ENCODE measurements around the gene C10orf67.

- TF ChIP-seq POLR2A (IDR thresholded peaks at IDR 0.05; ENCODE audit: borderline replicate concordance, extremely low read depth, insufficient read depth, insufficient read length) (no peak), CTCF (IDR thresholded peaks at IDR 0.05 in 2 of 3, conservative IDR thresholded peaks at IDR 0.05 in 1 of 3; ENCODE audit: borderline replicate concordance in 1 of 3, insufficient read depth in 1 of 3, low read depth in 2 of 3, low read length in 2 of 3) (no peak), MAX (IDR thresholded peaks at IDR 0.05) (no peak), RAD21 (IDR thresholded peaks at IDR 0.05; ENCODE audit: low read depth) (no peak), REST (IDR thresholded peaks at IDR 0.05; ENCODE audit: low read depth) (no peak), SIN3A (IDR thresholded peaks at IDR 0.05; ENCODE audit: low read depth) (no peak), EZH2 (IDR thresholded peaks at IDR 0.05) (no peak), ATF3 (IDR thresholded peaks at IDR 0.05) (no peak), ZBTB33 (IDR thresholded peaks at IDR 0.05; ENCODE audit: extremely low read depth, insufficient replicate concordance, low read length) (no peak)
Observed at GRCh38 chr10:23192712-23193434, 151.7 kb downstream of the C10orf67 start.

All from HCT116 (cell line).